HepG2 (cell line): ENCODE measurements around the gene KLHL21. TPM values are rescaled to one million over a fixed set of nuclear protein-coding genes. Genes with fewer than 3 reads are reported as not detected.

Source experiments
- MTF1 ChIP-seq: sonication (generic); formaldehyde crosslinking; IDR thresholded peaks from 2 replicates; pipeline ENCODE4 v1.5.0; 2020; ENCODE audit warnings: missing genetic modification reagents
- NR3C1 ChIP-seq: sonication (generic); formaldehyde crosslinking; IDR thresholded peaks from 2 replicates; pipeline ENCODE4 v1.4.0; 2020; ENCODE audit warnings: missing genetic modification reagents
- RCOR2 ChIP-seq: IDR thresholded peaks from 2 replicates; pipeline ENCODE4 v1.6.1; 2016; ENCODE audit warnings: missing biosample characterization, missing genetic modification reagents
- WIZ ChIP-seq: sonication (generic); formaldehyde crosslinking; IDR thresholded peaks from 2 replicates; pipeline ENCODE4 v1.5.1; 2020; ENCODE audit warnings: mild to moderate bottlenecking, missing genetic modification reagents
- ZNF207 ChIP-seq: fragments of 450-650 bp; IDR thresholded peaks from 2 replicates; pipeline ENCODE4 v1.6.1; 2016; ENCODE audit warnings: antibody characterized with exemption, borderline replicate concordance
- ZNF382 ChIP-seq: sonication (generic); formaldehyde crosslinking; IDR thresholded peaks from 2 replicates; pipeline ENCODE4 v1.5.0; 2020; ENCODE audit warnings: missing genetic modification reagents, mild to moderate bottlenecking, borderline replicate concordance
- ZNF496 ChIP-seq: sonication (generic); formaldehyde crosslinking; IDR thresholded peaks from 2 replicates; pipeline ENCODE4 v1.8.1; 2023; ENCODE audit warnings: mild to moderate bottlenecking, moderate library complexity, missing genetic modification reagents; ENCODE audit not compliant: insufficient replicate concordance
- ZNF530 ChIP-seq: sonication (generic); formaldehyde crosslinking; IDR thresholded peaks from 2 replicates; pipeline ENCODE4 v1.5.0; 2020; ENCODE audit warnings: low read depth, mild to moderate bottlenecking, missing genetic modification reagents
- ZNF629 ChIP-seq: sonication (generic); formaldehyde crosslinking; conservative IDR thresholded peaks from 2 replicates; pipeline ENCODE4 v1.5.0; 2020; ENCODE audit warnings: missing genetic modification reagents
- ZNF678 ChIP-seq: sonication (generic); formaldehyde crosslinking; IDR thresholded peaks from 2 replicates; pipeline ENCODE4 v1.4.0; 2020; ENCODE audit warnings: mild to moderate bottlenecking, missing genetic modification reagents
- ZNF75D ChIP-seq: sonication (generic); formaldehyde crosslinking; IDR thresholded peaks from 2 replicates; pipeline ENCODE4 v1.8.1; 2023; ENCODE audit warnings: missing genetic modification reagents, mild to moderate bottlenecking, borderline replicate concordance
- ZNF841 ChIP-seq: sonication (generic); formaldehyde crosslinking; IDR thresholded peaks from 2 replicates; pipeline ENCODE4 v1.8.1; 2023; ENCODE audit warnings: missing genetic modification reagents, borderline replicate concordance
- polyA plus RNA-seq, 8 experiments: library from polyadenylated mRNA; depleted of rRNA in 3 of 8; stranded (reverse) in 7 of 8; unstranded in 1 of 8; fragments of >200 nt; fragmentation: Illumina TruSeq in 4 of 8; extraction: Trizol in 4 of 8; gene quantifications; 2 replicates each; pipeline versions ENCODE4 v1.2.1 to v1.2.3, GENCODE V29; 2011 to 2016; ENCODE audit warnings: low read depth in 4 of 8, missing spikeins in 1 of 8, mixed read lengths in 1 of 8; ENCODE audit not compliant: insufficient read depth in 1 of 8
- total RNA-seq, 5 experiments: library from RNA; depleted of rRNA; stranded (reverse); fragments of >200 nt; fragmentation: Illumina TruSeq; extraction: Trizol; gene quantifications; 2 replicates each; pipeline ENCODE4 v1.2.3, GENCODE V29; 2016; ENCODE audit warnings: low read depth in 1 of 5
- TF ChIP-seq, protein P1 (sequence below): sonication (generic); formaldehyde crosslinking; IDR thresholded peaks from 2 replicates; pipeline ENCODE4 v1.8.1; 2023; ENCODE audit warnings: missing genetic modification reagents, mild to moderate bottlenecking, borderline replicate concordance
- TF ChIP-seq, protein P2 (sequence below): sonication (generic); formaldehyde crosslinking; conservative IDR thresholded peaks from 2 replicates; pipeline ENCODE4 v1.8.0; 2022; ENCODE audit warnings: mild to moderate bottlenecking, moderate library complexity, missing genetic modification reagents
- TF ChIP-seq, protein P3 (sequence below): sonication (generic); formaldehyde crosslinking; IDR thresholded peaks from 2 replicates; pipeline ENCODE4 v1.4.0; 2020; ENCODE audit warnings: missing genetic modification reagents, borderline replicate concordance
- TF ChIP-seq, protein P4 (sequence below): sonication (generic); formaldehyde crosslinking; IDR thresholded peaks from 2 replicates; pipeline ENCODE4 v1.8.0; 2022; ENCODE audit warnings: missing genetic modification reagents, mild to moderate bottlenecking, borderline replicate concordance
- TF ChIP-seq, protein P5 (sequence below): sonication (generic); formaldehyde crosslinking; IDR thresholded peaks from 2 replicates; pipeline ENCODE4 v1.4.0; 2020; ENCODE audit warnings: missing genetic modification reagents
- TF ChIP-seq, protein P6 (sequence below): sonication (generic); formaldehyde crosslinking; IDR thresholded peaks from 2 replicates; pipeline ENCODE4 v1.8.0; 2022; ENCODE audit warnings: mild to moderate bottlenecking, missing genetic modification reagents; ENCODE audit not compliant: insufficient replicate concordance

KLHL21 gene
- total and polyA plus RNA-seq, 2 of the 13 experiments (the other 11 are each of a cell fraction or from before 2014, with no cell fraction given) = 14.8 to 25.0 TPM

DNA sequence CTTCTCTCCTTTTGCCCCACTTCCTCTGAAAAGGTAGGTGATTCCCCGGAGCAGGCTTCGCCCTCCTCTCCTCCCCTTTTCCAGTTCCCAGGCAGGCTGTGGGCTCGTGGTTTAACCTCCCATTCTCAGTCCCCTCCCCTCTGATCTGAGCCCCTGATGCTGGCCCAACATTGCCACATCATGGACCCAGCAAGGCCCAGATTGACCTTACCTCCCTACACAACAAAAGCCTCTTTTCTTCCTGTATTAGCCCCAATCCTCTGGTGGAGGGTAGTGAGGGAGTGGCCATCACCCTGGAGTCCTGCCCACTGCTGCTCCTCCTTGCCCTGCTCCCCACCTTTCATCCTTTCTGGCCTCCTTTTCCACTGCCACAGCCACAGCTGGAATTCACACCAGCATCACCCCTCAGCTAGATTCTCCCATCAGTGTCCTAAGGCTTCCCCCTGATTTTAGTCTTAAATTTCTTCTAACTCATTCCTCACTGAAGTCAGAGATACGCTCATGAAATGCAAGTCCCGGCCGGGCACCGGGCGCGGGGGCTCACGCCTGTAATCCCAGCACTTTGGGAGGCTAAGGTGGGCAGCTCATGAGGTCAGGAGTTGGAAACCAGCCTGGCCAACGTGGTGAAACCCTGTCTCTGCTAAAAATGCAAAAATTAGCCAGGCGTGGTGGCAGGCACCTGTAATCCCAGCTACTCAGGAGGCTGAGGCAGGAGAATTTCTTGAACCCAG is 29.9 kb downstream of the KLHL21 start (continued):
- TF ChIP-seq ZNF207 = no peak
- TF ChIP-seq NR3C1 = no peak
- TF ChIP-seq, protein P1, sequence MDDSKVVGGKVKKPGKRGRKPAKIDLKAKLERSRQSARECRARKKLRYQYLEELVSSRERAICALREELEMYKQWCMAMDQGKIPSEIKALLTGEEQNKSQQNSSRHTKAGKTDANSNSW (CRISPR knock-in tag) = no peak
- TF ChIP-seq, protein P2, sequence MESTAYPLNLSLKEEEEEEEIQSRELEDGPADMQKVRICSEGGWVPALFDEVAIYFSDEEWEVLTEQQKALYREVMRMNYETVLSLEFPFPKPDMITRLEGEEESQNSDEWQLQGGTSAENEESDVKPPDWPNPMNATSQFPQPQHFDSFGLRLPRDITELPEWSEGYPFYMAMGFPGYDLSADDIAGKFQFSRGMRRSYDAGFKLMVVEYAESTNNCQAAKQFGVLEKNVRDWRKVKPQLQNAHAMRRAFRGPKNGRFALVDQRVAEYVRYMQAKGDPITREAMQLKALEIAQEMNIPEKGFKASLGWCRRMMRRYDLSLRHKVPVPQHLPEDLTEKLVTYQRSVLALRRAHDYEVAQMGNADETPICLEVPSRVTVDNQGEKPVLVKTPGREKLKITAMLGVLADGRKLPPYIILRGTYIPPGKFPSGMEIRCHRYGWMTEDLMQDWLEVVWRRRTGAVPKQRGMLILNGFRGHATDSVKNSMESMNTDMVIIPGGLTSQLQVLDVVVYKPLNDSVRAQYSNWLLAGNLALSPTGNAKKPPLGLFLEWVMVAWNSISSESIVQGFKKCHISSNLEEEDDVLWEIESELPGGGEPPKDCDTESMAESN (CRISPR knock-in tag) = no peak
- TF ChIP-seq MTF1 (CRISPR knock-in tag) = no peak
- TF ChIP-seq ZNF841 (CRISPR knock-in tag) = no peak
- no peak for TF ChIP-seq ZNF530
- no peak for TF ChIP-seq ZNF496 (CRISPR knock-in tag)
- TF ChIP-seq ZNF382 (CRISPR knock-in tag) = no peak
- no peak for TF ChIP-seq ZNF629 (CRISPR knock-in tag)
- TF ChIP-seq, protein P3, sequence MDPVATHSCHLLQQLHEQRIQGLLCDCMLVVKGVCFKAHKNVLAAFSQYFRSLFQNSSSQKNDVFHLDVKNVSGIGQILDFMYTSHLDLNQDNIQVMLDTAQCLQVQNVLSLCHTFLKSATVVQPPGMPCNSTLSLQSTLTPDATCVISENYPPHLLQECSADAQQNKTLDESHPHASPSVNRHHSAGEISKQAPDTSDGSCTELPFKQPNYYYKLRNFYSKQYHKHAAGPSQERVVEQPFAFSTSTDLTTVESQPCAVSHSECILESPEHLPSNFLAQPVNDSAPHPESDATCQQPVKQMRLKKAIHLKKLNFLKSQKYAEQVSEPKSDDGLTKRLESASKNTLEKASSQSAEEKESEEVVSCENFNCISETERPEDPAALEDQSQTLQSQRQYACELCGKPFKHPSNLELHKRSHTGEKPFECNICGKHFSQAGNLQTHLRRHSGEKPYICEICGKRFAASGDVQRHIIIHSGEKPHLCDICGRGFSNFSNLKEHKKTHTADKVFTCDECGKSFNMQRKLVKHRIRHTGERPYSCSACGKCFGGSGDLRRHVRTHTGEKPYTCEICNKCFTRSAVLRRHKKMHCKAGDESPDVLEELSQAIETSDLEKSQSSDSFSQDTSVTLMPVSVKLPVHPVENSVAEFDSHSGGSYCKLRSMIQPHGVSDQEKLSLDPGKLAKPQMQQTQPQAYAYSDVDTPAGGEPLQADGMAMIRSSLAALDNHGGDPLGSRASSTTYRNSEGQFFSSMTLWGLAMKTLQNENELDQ (CRISPR knock-in tag) = no peak
- TF ChIP-seq ZNF678 (CRISPR knock-in tag) = no peak
- TF ChIP-seq, protein P4, sequence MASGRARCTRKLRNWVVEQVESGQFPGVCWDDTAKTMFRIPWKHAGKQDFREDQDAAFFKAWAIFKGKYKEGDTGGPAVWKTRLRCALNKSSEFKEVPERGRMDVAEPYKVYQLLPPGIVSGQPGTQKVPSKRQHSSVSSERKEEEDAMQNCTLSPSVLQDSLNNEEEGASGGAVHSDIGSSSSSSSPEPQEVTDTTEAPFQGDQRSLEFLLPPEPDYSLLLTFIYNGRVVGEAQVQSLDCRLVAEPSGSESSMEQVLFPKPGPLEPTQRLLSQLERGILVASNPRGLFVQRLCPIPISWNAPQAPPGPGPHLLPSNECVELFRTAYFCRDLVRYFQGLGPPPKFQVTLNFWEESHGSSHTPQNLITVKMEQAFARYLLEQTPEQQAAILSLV (CRISPR knock-in tag) = no peak
- TF ChIP-seq ZNF75D = no peak
- no peak for TF ChIP-seq RCOR2 (CRISPR knock-in tag)
- TF ChIP-seq, protein P5, sequence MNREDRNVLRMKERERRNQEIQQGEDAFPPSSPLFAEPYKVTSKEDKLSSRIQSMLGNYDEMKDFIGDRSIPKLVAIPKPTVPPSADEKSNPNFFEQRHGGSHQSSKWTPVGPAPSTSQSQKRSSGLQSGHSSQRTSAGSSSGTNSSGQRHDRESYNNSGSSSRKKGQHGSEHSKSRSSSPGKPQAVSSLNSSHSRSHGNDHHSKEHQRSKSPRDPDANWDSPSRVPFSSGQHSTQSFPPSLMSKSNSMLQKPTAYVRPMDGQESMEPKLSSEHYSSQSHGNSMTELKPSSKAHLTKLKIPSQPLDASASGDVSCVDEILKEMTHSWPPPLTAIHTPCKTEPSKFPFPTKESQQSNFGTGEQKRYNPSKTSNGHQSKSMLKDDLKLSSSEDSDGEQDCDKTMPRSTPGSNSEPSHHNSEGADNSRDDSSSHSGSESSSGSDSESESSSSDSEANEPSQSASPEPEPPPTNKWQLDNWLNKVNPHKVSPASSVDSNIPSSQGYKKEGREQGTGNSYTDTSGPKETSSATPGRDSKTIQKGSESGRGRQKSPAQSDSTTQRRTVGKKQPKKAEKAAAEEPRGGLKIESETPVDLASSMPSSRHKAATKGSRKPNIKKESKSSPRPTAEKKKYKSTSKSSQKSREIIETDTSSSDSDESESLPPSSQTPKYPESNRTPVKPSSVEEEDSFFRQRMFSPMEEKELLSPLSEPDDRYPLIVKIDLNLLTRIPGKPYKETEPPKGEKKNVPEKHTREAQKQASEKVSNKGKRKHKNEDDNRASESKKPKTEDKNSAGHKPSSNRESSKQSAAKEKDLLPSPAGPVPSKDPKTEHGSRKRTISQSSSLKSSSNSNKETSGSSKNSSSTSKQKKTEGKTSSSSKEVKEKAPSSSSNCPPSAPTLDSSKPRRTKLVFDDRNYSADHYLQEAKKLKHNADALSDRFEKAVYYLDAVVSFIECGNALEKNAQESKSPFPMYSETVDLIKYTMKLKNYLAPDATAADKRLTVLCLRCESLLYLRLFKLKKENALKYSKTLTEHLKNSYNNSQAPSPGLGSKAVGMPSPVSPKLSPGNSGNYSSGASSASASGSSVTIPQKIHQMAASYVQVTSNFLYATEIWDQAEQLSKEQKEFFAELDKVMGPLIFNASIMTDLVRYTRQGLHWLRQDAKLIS (CRISPR knock-in tag) = no peak
- no peak for TF ChIP-seq WIZ (CRISPR knock-in tag)
- TF ChIP-seq, protein P6, sequence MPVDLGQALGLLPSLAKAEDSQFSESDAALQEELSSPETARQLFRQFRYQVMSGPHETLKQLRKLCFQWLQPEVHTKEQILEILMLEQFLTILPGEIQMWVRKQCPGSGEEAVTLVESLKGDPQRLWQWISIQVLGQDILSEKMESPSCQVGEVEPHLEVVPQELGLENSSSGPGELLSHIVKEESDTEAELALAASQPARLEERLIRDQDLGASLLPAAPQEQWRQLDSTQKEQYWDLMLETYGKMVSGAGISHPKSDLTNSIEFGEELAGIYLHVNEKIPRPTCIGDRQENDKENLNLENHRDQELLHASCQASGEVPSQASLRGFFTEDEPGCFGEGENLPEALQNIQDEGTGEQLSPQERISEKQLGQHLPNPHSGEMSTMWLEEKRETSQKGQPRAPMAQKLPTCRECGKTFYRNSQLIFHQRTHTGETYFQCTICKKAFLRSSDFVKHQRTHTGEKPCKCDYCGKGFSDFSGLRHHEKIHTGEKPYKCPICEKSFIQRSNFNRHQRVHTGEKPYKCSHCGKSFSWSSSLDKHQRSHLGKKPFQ (CRISPR knock-in tag) = no peak
